ENCODE data around the gene TRAPPC2L.

GRCh38 chr16:88820385-88821025, 36.4 kb upstream of the TRAPPC2L start:
- TF ChIP-seq CTCF (IDR thresholded peaks at IDR 0.05) (no peak), POLR2A (IDR thresholded peaks at IDR 0.05) (no peak)

Data from upper lobe of left lung (tissue), 4 donors.